Hepatocyte (in vitro differentiated cells): Measurements from ENCODE around the gene TMEM51. TPM values are rescaled to one million over a fixed set of nuclear protein-coding genes. Genes with fewer than 3 reads are reported as not detected.
A peak's percentile ranks its signal among the peaks of the same experiment; 100 is the strongest.

ENCODE experiments used
- DNase-seq: peaks from one replicate; pipeline ENCODE4 v3.0.0-alpha.2; 2016; ENCODE audit warnings: low spot score
- H2AFZ ChIP-seq: fragments of 200-600 bp; sonication (generic); 2 replicates; pipeline ENCODE4 v1.6.0; 2016; ENCODE audit warnings: antibody characterized with exemption, mild to moderate bottlenecking
- H3K27ac ChIP-seq: fragments of 200-600 bp; sonication (generic); 2 replicates; pipeline ENCODE4 v1.5.1; 2016; ENCODE audit warnings: mild to moderate bottlenecking
- H3K27me3 ChIP-seq: fragments of 200-600 bp; sonication (generic); 2 replicates; pipeline ENCODE4 v1.6.1; 2016
- H3K36me3 ChIP-seq: fragments of 200-600 bp; sonication (generic); replicated peaks from 2 replicates; pipeline ENCODE4 v1.5.1; 2016; ENCODE audit warnings: low read depth; ENCODE audit not compliant: insufficient read depth
- H3K4me1 ChIP-seq: fragments of 200-600 bp; sonication (generic); 2 replicates; pipeline ENCODE4 v1.5.1; 2016; ENCODE audit warnings: mild to moderate bottlenecking, moderate library complexity; ENCODE audit not compliant: insufficient read depth
- H3K4me2 ChIP-seq: fragments of 200-600 bp; sonication (generic); 2 replicates; pipeline ENCODE4 v1.6.0; 2016
- H3K4me3 ChIP-seq: fragments of 200-600 bp; sonication (generic); 2 replicates; pipeline ENCODE4 v1.5.1; 2016; ENCODE audit warnings: mild to moderate bottlenecking
- H3K79me2 ChIP-seq: fragments of 200-600 bp; sonication (generic); 2 replicates; pipeline ENCODE4 v1.6.0; 2017; ENCODE audit warnings: mild to moderate bottlenecking
- H3K9me2 ChIP-seq: fragments of 200-600 bp; sonication (generic); replicated peaks from 2 replicates; pipeline ENCODE4 v1.6.0; 2017; ENCODE audit warnings: mild to moderate bottlenecking; ENCODE audit not compliant: insufficient read depth
- H3K9me3 ChIP-seq: fragments of 200-600 bp; sonication (generic); 2 replicates; pipeline ENCODE4 v1.5.1; 2016; ENCODE audit warnings: low read depth, mild to moderate bottlenecking
- H4K20me1 ChIP-seq: fragments of 200-600 bp; sonication (generic); 2 replicates; pipeline ENCODE4 v1.6.0; 2016; ENCODE audit warnings: mild to moderate bottlenecking; ENCODE audit not compliant: insufficient read depth, poor library complexity, severe bottlenecking
- CTCF ChIP-seq: fragments of 200-600 bp; sonication (generic); IDR thresholded peaks from 2 replicates; pipeline ENCODE4 v1.5.1; 2016; ENCODE audit warnings: antibody characterized with exemption, mild to moderate bottlenecking; ENCODE audit not compliant: poor library complexity
- EZH2 ChIP-seq: fragments of 200-600 bp; sonication (generic); IDR thresholded peaks from 2 replicates; pipeline ENCODE4 v1.6.1; 2016; ENCODE audit warnings: antibody characterized with exemption, mild to moderate bottlenecking, borderline replicate concordance
- EZH2phosphoT487 ChIP-seq: fragments of 200-600 bp; sonication (generic); IDR thresholded peaks from one replicate; pipeline ENCODE4 v1.6.1; 2018; ENCODE audit warnings: antibody characterized with exemption, mild to moderate bottlenecking, low read depth, moderate library complexity; ENCODE audit not compliant: unreplicated experiment, severe bottlenecking
- WGBS: methylation state at CpG from one replicate; pipeline ENCODE4 v1.1.6; 2016; ENCODE audit warnings: low lambda C conversion rate; ENCODE audit errors: missing lambda C conversion rate; 5-methylcytosine and 5-hydroxymethylcytosine counted together
- polyA plus RNA-seq: library from polyadenylated mRNA; unstranded; fragments of >200 nt; fragmentation: Nextera tagmentation; extraction: Ambion mirVana; gene quantifications from 2 replicates; pipeline ENCODE4 v1.2.1, GENCODE V29; 2016
- total RNA-seq: library from RNA; depleted of rRNA; stranded (reverse); fragments of >200 nt; gene quantifications from 2 replicates; pipeline ENCODE4 v1.2.3, GENCODE V29; 2014

TMEM51 gene
- total and polyA plus RNA-seq, 2 experiments from 2014 or later: 23.4 to 24.0 TPM

- H3K9me2 ChIP-seq: no peaks in the 10 kb centered on the region
- H4K20me1 ChIP-seq: no peaks in the 10 kb centered on the region
- no peak overlapping the region for H2AFZ ChIP-seq
- H3K36me3 ChIP-seq: no peaks in the 10 kb centered on the region
- H3K4me2 ChIP-seq: no peak overlapping the region
- no peak overlapping the region for H3K4me3 ChIP-seq
- no peak for DNase-seq
- peaks cover 61% of the 10 kb centered on the region for H3K79me2 ChIP-seq
- 81% methylated on average over 9 of the region's 9 CpGs for WGBS
- no peak for TF ChIP-seq EZH2
- no peak for TF ChIP-seq CTCF
- TF ChIP-seq EZH2phosphoT487: no peak
- no peaks in the 10 kb centered on the region for H3K9me3 ChIP-seq
- peaks cover 34% of the 10 kb centered on the region for H3K4me1 ChIP-seq
- no peak overlapping the region for H3K27ac ChIP-seq
- H3K27me3 ChIP-seq: no peaks in the 10 kb centered on the region
Observed at GRCh38 chr1:15195420-15196052, 42.0 kb downstream of the TMEM51 start.

GRCh38 chr1:15196069-15196468 lies 42.5 kb downstream of the TMEM51 start:
- H3K27me3 ChIP-seq: no peaks in the 10 kb centered on the region
- no peak overlapping the region for H2AFZ ChIP-seq
- 79% methylated on average over 9 of the region's 9 CpGs for WGBS
- no peaks in the 10 kb centered on the region for H3K36me3 ChIP-seq
- DNase-seq: no peak
- no peak overlapping the region for H3K27ac ChIP-seq
- H3K4me3 ChIP-seq: no peak overlapping the region
- H3K9me2 ChIP-seq: no peaks in the 10 kb centered on the region
- no peaks in the 10 kb centered on the region for H3K9me3 ChIP-seq
- H4K20me1 ChIP-seq: no peaks in the 10 kb centered on the region
- H3K4me1 ChIP-seq: peaks cover 33% of the 10 kb centered on the region
- TF ChIP-seq EZH2phosphoT487 (no peak), EZH2 (no peak), CTCF (no peak)
- H3K79me2 ChIP-seq: peaks cover 58% of the 10 kb centered on the region
- no peak overlapping the region for H3K4me2 ChIP-seq

- no peak for TF ChIP-seq EZH2phosphoT487
- TF ChIP-seq EZH2: no peak
- no peak for TF ChIP-seq CTCF
- peaks cover 49% of the 10 kb centered on the region for H3K79me2 ChIP-seq
- WGBS: 35% methylated on average over 8 of the region's 8 CpGs
- H3K4me3 ChIP-seq: no peak overlapping the region
- H3K4me2 ChIP-seq: peak overlapping the region; percentile 52
- DNase-seq: peak; percentile 74
- H3K36me3 ChIP-seq: no peaks in the 10 kb centered on the region
- H3K4me1 ChIP-seq: peaks cover 32% of the 10 kb centered on the region
- H3K9me2 ChIP-seq: no peaks in the 10 kb centered on the region
- H3K9me3 ChIP-seq: no peaks in the 10 kb centered on the region
- no peaks in the 10 kb centered on the region for H4K20me1 ChIP-seq
- H2AFZ ChIP-seq: no peak overlapping the region
- H3K27ac ChIP-seq: peak overlapping the region; percentile 68
- H3K27me3 ChIP-seq: no peaks in the 10 kb centered on the region
Observed at GRCh38 chr1:15196807-15197530, 43.4 kb downstream of the TMEM51 start.
